ENCODE results near the gene ABCA1. TPM values are rescaled to one million over a fixed set of nuclear protein-coding genes. Genes with fewer than 3 reads are reported as not detected.
"Not testable (repeated sequence)": the region's sequence is repeated elsewhere in the genome, so short reads cannot be mapped to it uniquely, and the experiment has no call there.

Gene ABCA1
- 8.1 TPM for polyA plus RNA-seq (2013, experiment 1 of 2)
- polyA plus RNA-seq (2013, experiment 2 of 2), result 8.2 TPM

GRCh38 chr9:104927912-104928740 is at the start of gene ABCA1:
TSS of gene ABCA1 (minus strand) at chr9:104928155. CDS start at chr9:104903679, 24,476 bp downstream.
- peak; percentile 86 for DNase-seq (ENCODE audit: low spot score)
- Histone ChIP-seq H2BK5ac (ENCODE audit: low read length) (peak within 1 kb of the TSS; percentile 87), H2AK5ac (ENCODE audit: low read depth, low read length) (peak within 1 kb of the TSS; percentile 85), H3K4me2 (ENCODE audit: insufficient read depth, low read length, poor library complexity, severe bottlenecking) (peak within 1 kb of the TSS; percentile 70), H3K9me3 (replicated peaks in 1 of 2; ENCODE audit: control insufficient read depth in 2 of 2, insufficient read depth in 1 of 2, low read depth in 1 of 2, low read length in 2 of 2) (no peaks in the 10 kb centered on the region), H3K27me3 (ENCODE audit: control insufficient read depth in 3 of 3, insufficient read depth in 3 of 3, low read depth in 1 of 3, low read length in 3 of 3) (no peaks in the 10 kb centered on the region), H2BK12ac (ENCODE audit: low read length) (no peak within 1 kb of the TSS), H3K9ac (ENCODE audit: low read depth, low read length, poor library complexity) (peak within 1 kb of the TSS; percentile 96), H2BK15ac (ENCODE audit: low read length) (peak within 1 kb of the TSS; percentile 88), H3K4me3 (ENCODE audit: low read length in 2 of 2) (peak within 1 kb of the TSS; percentile 83 to 98), H3K4me1 (ENCODE audit: control insufficient read depth in 2 of 2, insufficient read depth in 1 of 2, low read depth in 1 of 2, low read length in 2 of 2) (peaks cover 2 to 10% of the 10 kb centered on the region in 2 donors), H3K14ac (ENCODE audit: low read length) (peak within 1 kb of the TSS; percentile 31), H3K23ac (ENCODE audit: low read depth, low read length, poor library complexity) (peak within 1 kb of the TSS; percentile 87), H3K36me3 (replicated peaks in 1 of 2; ENCODE audit: control insufficient read depth in 2 of 2, insufficient read depth in 2 of 2, low read length in 2 of 2) (peaks cover 0 to 8% of the 10 kb centered on the region in 2 donors), H4K8ac (ENCODE audit: low read depth, low read length) (peak within 1 kb of the TSS; percentile 56), H2AFZ (ENCODE audit: low read length) (peak within 1 kb of the TSS; percentile 88), H3K18ac (ENCODE audit: low read length) (peak within 1 kb of the TSS; percentile 98), H3K79me1 (ENCODE audit: low read depth, low read length) (peaks cover 3% of the 10 kb centered on the region), H3K4ac (ENCODE audit: low read length) (peak within 1 kb of the TSS; percentile 47), H4K91ac (ENCODE audit: low read depth, low read length, poor library complexity) (no peak within 1 kb of the TSS), H3K27ac (replicated peaks; ENCODE audit: low read length) (peak within 1 kb of the TSS; percentile 73), H2BK120ac (ENCODE audit: low read depth, low read length) (peak within 1 kb of the TSS; percentile 84)
- WGBS, 2 donors (ENCODE audit: extremely low coverage in 2 of 2, insufficient read length in 2 of 2, insufficient replicate concordance in 1 of 2), result no CpG with 5 or more reads among the region's 53 CpGs

DNA sequence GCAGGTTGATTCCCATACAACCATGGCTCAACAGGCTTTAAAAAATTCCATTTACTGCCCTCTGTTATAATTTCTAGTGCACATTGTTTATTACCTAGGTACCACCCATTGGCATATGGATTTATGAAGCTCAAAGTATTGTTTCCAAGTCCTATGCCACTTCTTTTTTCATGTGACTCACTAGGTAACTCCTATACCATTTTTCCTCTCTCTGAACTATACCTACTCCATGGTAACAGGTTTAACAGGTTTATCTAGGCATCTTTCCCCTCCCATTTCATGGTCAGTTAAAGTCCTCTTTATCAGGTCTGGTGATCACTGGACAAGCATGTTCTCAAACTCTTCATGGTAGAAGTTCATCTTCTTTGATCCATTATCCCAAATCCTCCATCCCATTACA is 49.6 kb upstream of the ABCA1 start:
- no peak for DNase-seq (ENCODE audit: low spot score)
- H2AFZ ChIP-seq (ENCODE audit: low read length), result no peak overlapping the region
- no peaks in the 10 kb centered on the region for H3K4me1 ChIP-seq (ENCODE audit: control insufficient read depth in 2 of 2, insufficient read depth in 1 of 2, low read depth in 1 of 2, low read length in 2 of 2)
- no peak overlapping the region for H3K4ac ChIP-seq (ENCODE audit: low read length)
- H2BK15ac ChIP-seq (ENCODE audit: low read length), result no peak overlapping the region
- no peak overlapping the region for H2AK5ac ChIP-seq (ENCODE audit: low read depth, low read length)
- no peaks in the 10 kb centered on the region for H3K27me3 ChIP-seq (ENCODE audit: control insufficient read depth in 3 of 3, insufficient read depth in 3 of 3, low read depth in 1 of 3, low read length in 3 of 3)
- no peak overlapping the region for H2BK5ac ChIP-seq (ENCODE audit: low read length)
- H3K79me1 ChIP-seq (ENCODE audit: low read depth, low read length), result no peaks in the 10 kb centered on the region
- no peaks in the 10 kb centered on the region for H3K36me3 ChIP-seq (replicated peaks in 1 of 2; ENCODE audit: control insufficient read depth in 2 of 2, insufficient read depth in 2 of 2, low read length in 2 of 2)
- H3K9ac ChIP-seq (ENCODE audit: low read depth, low read length, poor library complexity), result no peak overlapping the region
- H4K91ac ChIP-seq (ENCODE audit: low read depth, low read length, poor library complexity), result no peak overlapping the region
- no peak overlapping the region for H2BK12ac ChIP-seq (ENCODE audit: low read length)
- no peak overlapping the region for H3K4me2 ChIP-seq (ENCODE audit: insufficient read depth, low read length, poor library complexity, severe bottlenecking)
- H3K14ac ChIP-seq (ENCODE audit: low read length), result no peak overlapping the region
- no peak overlapping the region for H2BK120ac ChIP-seq (ENCODE audit: low read depth, low read length)
- no peak overlapping the region for H3K18ac ChIP-seq (ENCODE audit: low read length)
- no peak overlapping the region for H3K4me3 ChIP-seq (ENCODE audit: low read length in 2 of 2)
- no peak overlapping the region for H4K8ac ChIP-seq (ENCODE audit: low read depth, low read length)
- no peak overlapping the region for H3K23ac ChIP-seq (ENCODE audit: low read depth, low read length, poor library complexity)
- no peak overlapping the region for H3K27ac ChIP-seq (replicated peaks; ENCODE audit: low read length)
- H3K9me3 ChIP-seq (replicated peaks in 1 of 2; ENCODE audit: control insufficient read depth in 2 of 2, insufficient read depth in 1 of 2, low read depth in 1 of 2, low read length in 2 of 2), result no peaks in the 10 kb centered on the region

DNA sequence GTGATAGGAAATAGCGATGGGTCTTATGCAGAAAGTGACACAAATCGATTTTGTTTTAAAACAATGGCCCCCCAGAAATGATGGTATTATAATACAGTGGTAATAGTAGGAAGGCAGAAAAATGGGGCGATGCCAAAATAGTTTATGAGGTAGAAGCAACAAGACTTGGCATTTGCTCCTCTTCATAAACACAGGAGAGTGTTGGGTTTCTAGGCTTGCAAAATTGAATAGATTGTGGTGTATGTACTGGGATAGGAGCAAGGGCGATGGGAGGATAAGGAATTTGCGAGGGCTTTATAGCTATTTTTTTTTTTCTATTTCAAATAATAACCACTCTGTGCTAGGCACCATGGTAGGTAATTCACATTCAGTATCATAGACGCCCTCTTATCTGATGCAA is 49.2 kb upstream of the ABCA1 start:
- Histone ChIP-seq H3K23ac (ENCODE audit: low read depth, low read length, poor library complexity) (no peak overlapping the region), H3K4me1 (ENCODE audit: control insufficient read depth in 2 of 2, insufficient read depth in 1 of 2, low read depth in 1 of 2, low read length in 2 of 2) (no peaks in the 10 kb centered on the region), H3K14ac (ENCODE audit: low read length) (no peak overlapping the region), H3K36me3 (replicated peaks in 1 of 2; ENCODE audit: control insufficient read depth in 2 of 2, insufficient read depth in 2 of 2, low read length in 2 of 2) (no peaks in the 10 kb centered on the region), H3K9me3 (replicated peaks in 1 of 2; ENCODE audit: control insufficient read depth in 2 of 2, insufficient read depth in 1 of 2, low read depth in 1 of 2, low read length in 2 of 2) (no peaks in the 10 kb centered on the region), H2BK15ac (ENCODE audit: low read length) (no peak overlapping the region), H3K27me3 (ENCODE audit: control insufficient read depth in 3 of 3, insufficient read depth in 3 of 3, low read depth in 1 of 3, low read length in 3 of 3) (no peaks in the 10 kb centered on the region), H2BK5ac (ENCODE audit: low read length) (no peak overlapping the region), H2BK12ac (ENCODE audit: low read length) (no peak overlapping the region), H3K27ac (replicated peaks; ENCODE audit: low read length) (no peak overlapping the region), H2AK5ac (ENCODE audit: low read depth, low read length) (no peak overlapping the region), H3K4ac (ENCODE audit: low read length) (no peak overlapping the region), H3K18ac (ENCODE audit: low read length) (no peak overlapping the region), H3K9ac (ENCODE audit: low read depth, low read length, poor library complexity) (no peak overlapping the region), H3K4me2 (ENCODE audit: insufficient read depth, low read length, poor library complexity, severe bottlenecking) (no peak overlapping the region), H2BK120ac (ENCODE audit: low read depth, low read length) (no peak overlapping the region), H3K4me3 (ENCODE audit: low read length in 2 of 2) (no peak overlapping the region), H2AFZ (ENCODE audit: low read length) (no peak overlapping the region), H4K8ac (ENCODE audit: low read depth, low read length) (no peak overlapping the region), H3K79me1 (ENCODE audit: low read depth, low read length) (no peaks in the 10 kb centered on the region), H4K91ac (ENCODE audit: low read depth, low read length, poor library complexity) (no peak overlapping the region)
- DNase-seq (ENCODE audit: low spot score), result no peak
- WGBS, 2 donors (ENCODE audit: extremely low coverage in 2 of 2, insufficient read length in 2 of 2, insufficient replicate concordance in 1 of 2), result no CpG with 5 or more reads among the region's 6 CpGs

DNA sequence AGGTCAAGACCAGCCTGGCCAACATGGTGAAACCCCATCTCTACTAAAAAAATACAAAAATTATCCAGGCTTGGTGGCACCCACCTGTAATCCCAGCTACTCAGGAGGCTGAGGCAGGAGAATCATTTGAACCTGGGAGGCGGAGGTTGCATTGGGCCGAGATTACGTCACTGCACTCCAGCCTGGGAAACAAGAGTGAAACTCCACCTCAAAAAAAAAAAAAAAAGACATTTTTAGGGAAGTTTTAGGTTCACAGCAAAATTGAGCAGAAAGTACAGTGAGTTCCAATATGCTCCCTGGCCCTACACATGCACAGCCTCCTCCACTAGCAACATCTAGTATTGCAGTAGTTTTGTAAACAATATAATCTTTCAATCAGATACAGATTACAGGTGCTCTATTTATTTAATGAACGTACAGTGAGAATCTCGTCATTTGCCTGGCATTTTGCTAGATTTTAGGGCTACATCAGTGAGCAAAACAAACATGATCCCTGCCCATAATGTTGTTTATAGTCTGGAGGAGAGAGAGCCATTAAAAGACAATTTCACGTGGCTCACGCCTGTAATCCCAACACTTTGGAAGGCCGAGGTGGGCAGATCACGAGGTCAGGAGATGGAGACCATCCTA is 48.1 kb upstream of the ABCA1 start:
- not testable (repeated sequence) for DNase-seq (ENCODE audit: low spot score); H2BK15ac ChIP-seq (ENCODE audit: low read length); H3K4me1 ChIP-seq (ENCODE audit: control insufficient read depth in 2 of 2, insufficient read depth in 1 of 2, low read depth in 1 of 2, low read length in 2 of 2); H3K14ac ChIP-seq (ENCODE audit: low read length); H3K4me2 ChIP-seq (ENCODE audit: insufficient read depth, low read length, poor library complexity, severe bottlenecking); H3K4me3 ChIP-seq (ENCODE audit: low read length in 2 of 2); H3K9ac ChIP-seq (ENCODE audit: low read depth, low read length, poor library complexity); H3K27me3 ChIP-seq (ENCODE audit: control insufficient read depth in 3 of 3, insufficient read depth in 3 of 3, low read depth in 1 of 3, low read length in 3 of 3); H3K36me3 ChIP-seq (replicated peaks in 1 of 2; ENCODE audit: control insufficient read depth in 2 of 2, insufficient read depth in 2 of 2, low read length in 2 of 2); H2BK12ac ChIP-seq (ENCODE audit: low read length); H3K79me1 ChIP-seq (ENCODE audit: low read depth, low read length); H3K23ac ChIP-seq (ENCODE audit: low read depth, low read length, poor library complexity); H4K8ac ChIP-seq (ENCODE audit: low read depth, low read length); H3K4ac ChIP-seq (ENCODE audit: low read length); H2BK5ac ChIP-seq (ENCODE audit: low read length); H2AK5ac ChIP-seq (ENCODE audit: low read depth, low read length); H4K91ac ChIP-seq (ENCODE audit: low read depth, low read length, poor library complexity); H2BK120ac ChIP-seq (ENCODE audit: low read depth, low read length); H2AFZ ChIP-seq (ENCODE audit: low read length); H3K27ac ChIP-seq (replicated peaks; ENCODE audit: low read length); H3K18ac ChIP-seq (ENCODE audit: low read length); H3K9me3 ChIP-seq (replicated peaks in 1 of 2; ENCODE audit: control insufficient read depth in 2 of 2, insufficient read depth in 1 of 2, low read depth in 1 of 2, low read length in 2 of 2)
- WGBS, 2 donors (ENCODE audit: extremely low coverage in 2 of 2, insufficient read length in 2 of 2, insufficient replicate concordance in 1 of 2), result no CpG with 5 or more reads among the region's 9 CpGs

Data from neuronal stem cell (in vitro differentiated cells).